ENCODE data around the gene PCBP3.
"Not testable (repeated sequence)": the region's sequence is repeated elsewhere in the genome, so short reads cannot be mapped to it uniquely, and the experiment has no call there.

PCBP3 gene

DNA sequence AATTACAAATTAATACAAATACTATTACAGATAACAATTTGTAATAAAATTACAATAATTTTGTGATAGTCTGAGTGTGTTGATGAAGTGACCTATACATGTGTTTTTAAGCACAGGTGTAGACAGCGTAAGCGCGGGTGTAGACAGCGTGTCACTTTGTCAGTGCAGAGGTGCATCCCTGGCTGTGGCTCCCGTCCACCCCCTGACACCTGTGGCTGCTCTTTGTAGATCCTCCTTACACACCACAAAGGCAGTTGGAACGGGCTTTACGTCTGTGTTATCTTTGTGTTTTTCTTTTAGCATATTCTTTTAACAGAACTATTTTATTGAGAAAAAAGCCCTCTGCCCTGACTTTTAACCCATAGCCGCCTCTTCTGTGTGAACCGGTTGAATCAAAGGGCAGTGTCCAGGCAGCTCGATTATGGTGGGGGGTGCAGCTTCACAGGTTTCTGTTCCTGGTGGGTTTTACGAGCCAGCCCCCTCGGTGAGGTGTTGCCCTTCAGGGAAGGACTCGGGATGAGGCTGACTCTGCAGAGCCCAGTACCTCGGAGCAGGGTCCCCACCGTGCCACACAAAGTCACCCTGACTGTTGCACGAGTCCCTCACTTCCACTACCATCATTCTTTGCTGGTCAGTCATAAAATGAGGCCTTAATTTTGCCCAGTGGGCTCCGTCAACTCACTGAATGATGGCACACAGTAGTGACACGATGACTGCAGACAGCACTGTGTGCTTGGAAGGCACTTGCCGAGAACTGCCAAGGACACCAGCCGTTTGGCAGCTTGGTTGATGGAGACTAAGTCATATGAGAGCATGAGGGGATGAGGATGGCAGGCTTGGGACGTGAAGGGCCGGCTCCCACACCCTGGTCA is 251.6 kb downstream of the PCBP3 start:
- no peak for DNase-seq (ENCODE audit: low read depth)

DNA sequence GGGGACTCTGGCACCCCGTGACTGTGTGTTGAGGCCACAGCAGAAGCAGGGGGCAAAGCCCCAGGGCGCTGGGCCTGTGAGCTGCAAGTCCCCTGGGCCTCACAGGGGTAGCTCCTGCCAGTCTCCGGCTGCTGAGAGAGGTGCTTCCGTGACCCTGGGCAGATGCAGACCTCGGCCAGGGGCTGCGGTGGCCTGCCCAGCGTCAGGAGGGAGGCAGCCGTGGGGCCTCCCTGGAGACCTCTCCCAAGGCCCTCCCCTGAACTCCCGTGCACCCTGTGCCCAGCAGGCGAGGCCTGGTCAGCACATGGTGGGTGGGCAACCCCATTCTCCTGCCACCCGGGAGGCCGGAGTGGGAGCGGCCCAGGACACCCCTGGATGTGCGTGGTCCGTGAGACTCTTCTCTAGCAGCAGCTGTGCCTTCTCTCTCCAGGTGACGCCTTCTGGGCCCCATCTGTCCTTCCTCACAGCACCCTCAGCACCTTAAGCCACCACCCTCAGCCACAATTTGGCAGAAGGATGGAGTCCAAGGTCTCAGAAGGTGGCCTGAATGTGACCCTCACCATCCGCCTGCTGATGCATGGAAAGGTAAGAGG is 252.3 kb downstream of the PCBP3 start:
- DNase-seq (ENCODE audit: low read depth) = no peak

DNA sequence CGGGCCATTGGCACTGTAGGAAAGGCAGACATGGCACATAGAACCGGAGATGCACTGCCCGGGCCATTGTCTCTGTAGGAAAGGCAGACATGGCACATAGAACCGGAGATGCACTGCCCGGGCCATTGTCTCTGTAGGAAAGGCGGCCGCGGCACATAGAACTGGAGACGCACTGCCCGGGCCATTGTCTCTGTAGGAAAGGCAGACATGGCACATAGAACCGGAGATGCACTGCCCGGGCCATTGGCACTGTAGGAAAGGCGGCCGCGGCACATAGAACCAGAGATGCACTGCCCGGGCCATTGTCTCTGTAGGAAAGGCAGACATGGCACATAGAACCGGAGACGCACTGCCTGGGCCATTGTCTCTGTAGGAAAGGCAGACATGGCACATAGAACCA is 252.9 kb downstream of the PCBP3 start:
- not testable (repeated sequence) for DNase-seq (ENCODE audit: low read depth)

DNA sequence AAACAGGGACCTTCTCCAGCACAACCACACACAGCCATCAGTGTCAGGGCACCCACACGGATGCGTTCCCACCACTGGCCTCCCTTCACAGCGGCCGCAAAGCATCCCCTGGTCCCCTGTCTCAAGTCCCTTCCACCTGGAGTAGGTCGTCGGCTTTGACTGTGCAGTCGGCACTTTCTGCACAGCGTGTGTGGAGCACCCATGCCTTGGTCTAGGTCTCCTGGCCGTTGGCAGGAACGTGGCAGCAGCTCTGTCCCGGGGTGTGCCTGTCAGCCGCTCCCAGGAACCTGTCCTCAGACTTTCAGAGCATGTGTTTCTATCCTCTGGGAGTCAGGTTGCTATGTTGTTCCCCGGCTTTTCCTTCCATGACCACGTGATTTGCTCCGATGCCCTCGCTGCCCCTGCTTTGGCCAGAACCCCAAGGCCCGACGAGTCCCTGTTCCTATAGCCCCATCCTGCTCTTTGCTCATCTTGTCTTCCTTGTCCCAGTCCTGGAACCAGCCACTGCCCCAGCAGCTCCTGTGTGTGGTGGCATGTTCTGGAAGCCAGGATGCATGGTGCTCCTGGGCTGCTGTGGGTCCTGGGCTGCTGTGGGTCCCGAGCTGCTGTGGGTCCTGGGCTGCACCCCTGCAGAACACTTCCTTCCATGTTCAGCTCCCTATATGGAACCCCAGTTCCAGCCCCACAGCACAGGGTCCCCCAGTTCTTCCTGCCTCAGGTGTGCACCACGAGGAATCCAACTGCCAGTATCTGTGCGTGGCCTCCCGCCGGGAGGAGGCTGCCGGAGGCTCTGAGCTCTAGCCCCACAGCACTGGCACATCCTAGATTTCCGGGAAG is 253.9 kb downstream of the PCBP3 start:
- DNase-seq (ENCODE audit: low read depth) = no peak

DNA sequence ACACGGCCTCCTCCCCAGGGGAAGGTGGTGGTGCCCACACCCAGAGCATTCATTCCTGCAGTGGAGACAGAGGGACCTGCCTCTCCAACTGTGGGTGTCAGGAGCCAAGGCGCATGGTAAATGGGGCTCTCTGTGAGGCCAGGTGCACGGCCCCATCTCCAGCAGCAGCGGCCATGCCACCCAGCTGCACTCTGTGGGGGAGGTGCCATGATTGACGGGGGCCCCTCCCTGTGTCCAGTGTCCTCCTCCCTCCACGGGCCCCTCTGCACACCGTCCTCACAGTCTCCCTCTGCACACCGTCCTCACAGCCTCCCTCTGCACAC is 254.5 kb downstream of the PCBP3 start:
- DNase-seq (ENCODE audit: low read depth) = no peak

DNA sequence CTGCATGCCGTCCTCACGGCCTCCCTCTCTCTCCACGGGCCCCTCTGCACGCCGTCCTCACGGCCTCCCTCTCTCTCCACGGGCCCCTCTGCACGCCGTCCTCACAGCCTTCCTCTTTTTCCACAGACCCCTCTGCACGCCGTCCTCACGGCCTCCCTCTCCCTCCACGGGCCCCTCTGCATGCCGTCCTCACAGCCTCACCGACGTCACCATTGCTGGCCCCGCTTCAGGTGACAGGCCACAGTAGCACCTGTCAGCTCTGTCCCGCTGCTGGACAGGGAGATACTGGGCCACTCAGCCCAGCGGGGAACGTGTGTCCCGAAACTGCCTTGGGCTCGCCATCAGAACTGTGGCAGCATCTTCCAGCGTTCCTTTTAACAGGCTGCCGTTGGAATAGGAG is 255.3 kb downstream of the PCBP3 start:
- DNase-seq (ENCODE audit: low read depth) = no peak

DNA sequence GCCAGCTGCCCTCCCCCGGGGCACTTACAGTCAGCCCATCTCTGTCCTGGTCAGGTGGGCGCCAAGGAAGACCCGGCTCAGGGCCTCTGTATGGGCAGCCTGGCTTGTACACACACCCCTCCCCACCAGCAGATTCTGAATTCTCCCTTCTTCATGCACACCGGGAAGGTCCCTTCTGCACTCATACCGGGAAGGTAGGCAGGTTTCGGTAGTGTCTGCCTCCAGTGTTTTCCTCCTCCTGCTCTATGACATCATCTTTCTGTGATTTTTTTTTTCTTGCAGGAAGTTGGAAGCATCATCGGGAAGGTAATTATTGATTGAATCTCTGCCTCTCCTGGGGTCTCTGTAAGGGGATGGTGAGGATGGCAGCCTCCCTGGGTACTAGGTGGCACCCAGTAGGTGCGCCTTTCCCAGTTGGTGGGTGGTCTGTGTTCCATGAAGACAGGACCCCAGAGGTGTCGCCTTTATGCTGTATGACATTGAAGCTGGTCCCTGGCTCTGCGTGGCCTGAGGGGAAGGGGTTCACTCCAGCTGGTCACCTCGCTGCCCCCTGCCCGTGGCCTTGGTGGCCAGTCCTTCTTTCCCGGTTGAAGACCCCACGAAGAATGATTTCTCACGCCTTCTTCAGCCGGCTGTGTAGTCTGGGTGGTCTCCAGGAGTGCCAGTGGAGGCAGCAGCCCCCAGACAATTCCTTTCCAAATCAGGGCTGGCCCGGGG is 255.9 kb downstream of the PCBP3 start:
- no peak for DNase-seq (ENCODE audit: low read depth)

DNA sequence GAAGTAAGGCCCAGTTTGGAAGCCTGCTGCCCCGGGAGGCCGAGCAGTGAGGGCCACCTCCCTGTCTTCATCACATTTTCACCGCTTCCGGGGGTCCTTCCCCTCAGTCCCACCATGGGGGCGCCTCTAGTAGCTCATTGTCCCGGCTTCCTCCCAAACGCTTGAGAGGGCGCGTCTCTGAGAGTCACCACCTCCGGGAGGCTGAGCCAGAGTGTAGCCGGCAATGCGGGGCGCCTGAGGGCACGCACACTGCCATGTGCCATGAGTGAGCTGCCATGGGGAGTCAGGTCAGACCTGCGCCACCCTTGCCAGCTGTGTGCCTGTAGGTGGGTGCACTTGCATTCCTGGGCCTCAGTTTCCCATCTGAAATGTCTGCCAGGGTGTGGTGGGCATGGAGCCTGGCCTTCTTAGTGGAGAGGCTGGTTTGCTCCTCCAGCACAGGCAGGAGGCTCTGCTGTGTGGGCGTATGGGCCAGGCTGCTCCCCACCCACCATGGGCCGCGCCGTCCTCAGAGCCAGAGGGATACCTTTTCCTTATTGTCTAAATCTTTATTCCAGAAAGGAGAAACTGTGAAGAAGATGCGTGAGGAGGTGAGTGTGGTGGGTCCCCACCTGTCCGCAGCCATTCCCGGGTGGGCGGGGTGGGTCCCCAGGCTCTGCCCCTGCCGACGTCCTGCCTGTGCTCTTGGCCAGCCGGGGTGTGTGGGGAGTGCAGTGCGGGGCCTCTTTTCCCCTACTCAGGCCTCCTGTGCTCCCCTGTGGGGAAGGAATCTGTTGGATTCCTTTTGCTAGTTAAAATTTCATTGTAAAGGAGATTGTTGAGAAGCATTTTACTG is 256.7 kb downstream of the PCBP3 start:
- no peak for DNase-seq (ENCODE audit: low read depth)

DNA sequence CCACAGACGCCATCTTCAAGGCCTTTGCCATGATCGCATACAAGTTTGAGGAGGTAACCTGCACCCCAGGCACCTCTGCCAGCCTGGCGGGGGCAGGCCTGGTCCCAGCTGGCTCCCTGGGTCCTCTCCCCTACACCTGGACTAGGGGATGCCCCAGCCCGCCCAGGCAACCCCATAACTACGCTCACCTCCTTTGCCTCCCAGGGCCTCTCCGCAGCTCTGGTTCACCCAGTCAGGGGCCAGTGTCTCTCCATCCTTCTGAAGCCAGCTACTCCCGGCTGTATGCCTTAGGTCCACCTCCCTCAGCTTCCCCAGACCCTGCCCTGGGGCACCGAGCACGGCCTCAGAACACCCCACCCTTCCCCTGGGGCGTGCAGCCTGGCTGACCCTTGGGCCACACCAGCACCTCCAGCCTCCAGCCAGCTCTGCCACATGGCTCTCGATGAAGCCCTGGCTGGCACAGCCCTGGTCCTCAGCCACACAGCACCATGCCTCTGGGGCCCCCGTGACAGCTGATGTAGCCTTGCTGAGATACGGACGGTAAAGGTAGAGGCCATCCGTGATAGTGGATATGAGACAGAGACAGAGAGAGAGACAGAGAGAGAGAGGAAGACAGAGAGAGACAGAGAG is 257.7 kb downstream of the PCBP3 start:
- no peak for DNase-seq (ENCODE audit: low read depth)

DNA sequence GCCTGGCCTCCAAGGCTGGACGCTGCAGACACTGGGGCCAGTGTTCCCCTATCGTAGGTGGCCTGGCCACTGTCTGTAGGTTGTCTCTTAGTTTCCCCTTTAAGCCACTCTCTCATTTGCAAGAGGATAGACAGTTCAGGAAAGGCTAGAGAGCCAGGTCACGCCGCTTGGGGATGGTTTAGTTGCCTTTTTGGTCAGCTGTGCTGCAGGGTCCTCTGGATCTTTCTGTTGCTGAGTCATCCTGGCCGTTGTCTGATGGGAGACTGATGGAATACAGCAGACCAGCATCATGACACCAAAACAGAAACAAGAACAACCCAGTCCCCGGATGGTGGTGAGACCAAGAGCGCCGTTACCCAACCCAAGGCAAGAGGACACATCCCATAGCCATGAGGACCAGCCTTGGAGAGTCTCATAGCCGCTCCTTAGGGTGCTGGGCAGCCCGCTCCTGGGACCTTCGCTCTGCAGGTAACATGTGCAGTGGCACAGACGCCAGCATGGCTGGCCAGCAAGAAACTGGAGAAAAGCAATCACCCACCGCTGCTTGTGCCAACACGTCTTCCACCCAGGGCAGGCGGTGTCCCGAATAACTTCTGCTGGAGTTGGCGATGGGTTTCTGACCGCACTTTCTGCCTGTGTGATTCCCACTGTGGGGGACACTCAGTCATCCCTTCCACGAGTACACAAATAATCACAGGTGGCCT is 258.9 kb downstream of the PCBP3 start:
- no peak for DNase-seq (ENCODE audit: low read depth)

DNA sequence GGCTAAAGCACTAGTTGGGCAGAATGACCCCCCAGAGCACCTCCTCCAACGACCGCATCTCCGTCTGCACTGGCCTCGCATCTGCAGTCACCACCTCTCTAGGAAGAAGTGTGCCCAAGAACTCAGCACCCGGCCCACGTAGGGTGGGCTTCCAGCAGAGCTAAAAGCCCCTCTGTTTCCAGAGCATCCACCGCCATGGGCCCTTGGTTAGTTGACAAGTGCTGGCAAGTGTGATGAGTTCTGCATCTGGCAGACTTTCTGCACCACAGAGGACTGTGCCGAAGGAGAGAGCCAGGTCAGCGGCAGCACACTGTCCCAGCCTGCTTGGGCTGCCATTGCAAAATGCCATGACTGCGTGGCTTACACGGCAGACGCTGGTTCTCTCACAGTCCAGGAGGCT is 261.7 kb downstream of the PCBP3 start:
- no peak for DNase-seq (ENCODE audit: low read depth)

DNA sequence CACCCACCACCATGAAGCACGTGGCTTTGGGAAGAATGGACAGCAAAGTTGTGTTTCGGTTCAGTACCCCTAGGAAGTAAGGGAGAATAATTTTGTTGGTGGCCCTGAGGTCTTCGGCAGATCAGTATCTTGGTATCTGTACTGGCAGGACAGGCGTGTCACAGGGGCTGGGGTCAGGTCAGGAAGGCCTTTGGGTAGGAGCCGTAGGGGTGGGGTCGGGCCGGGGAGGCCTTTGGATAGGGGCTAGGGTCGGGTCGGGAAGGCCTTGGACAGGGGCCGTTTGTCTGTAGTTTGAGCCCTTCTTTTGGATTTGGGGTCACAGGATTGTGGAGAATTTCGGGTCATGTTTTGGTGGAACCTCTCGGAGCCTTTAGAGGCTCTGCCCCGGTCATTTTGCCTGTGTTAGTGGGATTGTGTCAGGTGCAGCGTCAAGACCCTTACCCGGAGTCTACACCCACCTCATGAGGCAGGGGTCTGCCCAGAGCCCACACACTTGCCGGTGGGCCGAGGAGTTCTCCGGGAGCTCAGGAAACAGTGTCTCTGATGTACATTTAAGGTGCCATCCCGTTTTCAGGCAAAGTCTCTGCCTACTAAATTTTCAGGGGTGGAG is 262.8 kb downstream of the PCBP3 start:
- no peak for DNase-seq (ENCODE audit: low read depth)

DNA sequence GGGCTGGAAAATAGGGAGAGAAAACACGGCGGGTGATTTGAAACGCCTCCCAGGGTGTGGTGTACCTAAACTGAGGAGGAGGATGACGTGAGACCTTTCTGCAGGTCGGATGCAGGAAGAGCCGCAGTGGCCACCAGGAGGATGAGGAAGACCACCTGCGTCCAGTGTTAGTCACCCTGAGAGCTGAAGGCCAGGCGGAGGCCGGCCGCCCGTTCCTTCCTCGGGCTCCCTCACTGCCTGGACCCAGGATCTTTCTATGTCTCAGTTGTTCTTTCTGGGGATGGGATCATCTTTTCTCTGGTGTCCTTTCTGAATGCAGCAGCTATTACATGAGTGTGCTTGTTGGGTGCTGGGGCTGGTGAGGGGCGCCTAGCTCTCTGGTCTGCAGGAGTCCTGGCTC is 263.3 kb downstream of the PCBP3 start:
- no peak for DNase-seq (ENCODE audit: low read depth)

DNA sequence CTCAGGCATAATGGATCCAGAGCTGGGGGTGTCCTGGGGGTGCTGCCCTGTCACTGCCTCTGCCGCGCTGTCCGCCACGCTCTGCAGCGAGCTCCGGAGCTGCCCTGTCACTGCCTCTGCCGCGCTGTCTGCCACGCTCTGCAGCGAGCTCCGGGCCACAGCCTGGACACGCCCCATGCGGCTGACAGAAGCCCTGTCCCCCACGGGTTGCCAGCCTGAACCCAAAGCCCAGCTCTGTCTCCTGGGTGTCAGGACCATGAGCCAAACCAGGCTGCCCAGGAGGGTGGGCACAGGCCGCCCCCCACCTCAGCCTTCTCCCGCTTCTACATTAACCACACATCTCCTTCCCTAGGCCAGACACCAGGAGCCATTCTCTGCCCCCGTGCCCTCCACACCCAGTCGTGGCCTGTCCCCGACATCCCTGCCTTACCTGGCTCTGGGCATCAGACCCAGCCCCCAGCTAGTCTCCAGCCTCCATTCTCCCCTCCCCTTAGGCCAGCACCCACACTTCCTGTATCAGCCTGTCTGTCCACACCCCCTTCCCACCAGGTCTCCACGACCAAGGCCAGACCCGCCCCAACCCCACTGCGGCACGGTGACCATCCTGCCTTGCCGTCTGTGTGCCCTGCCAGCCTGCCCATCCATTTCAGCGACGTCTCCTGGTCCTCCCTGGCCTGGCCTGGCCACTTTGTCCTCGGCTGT is 265.2 kb downstream of the PCBP3 start:
- DNase-seq (ENCODE audit: low read depth) = no peak

DNA sequence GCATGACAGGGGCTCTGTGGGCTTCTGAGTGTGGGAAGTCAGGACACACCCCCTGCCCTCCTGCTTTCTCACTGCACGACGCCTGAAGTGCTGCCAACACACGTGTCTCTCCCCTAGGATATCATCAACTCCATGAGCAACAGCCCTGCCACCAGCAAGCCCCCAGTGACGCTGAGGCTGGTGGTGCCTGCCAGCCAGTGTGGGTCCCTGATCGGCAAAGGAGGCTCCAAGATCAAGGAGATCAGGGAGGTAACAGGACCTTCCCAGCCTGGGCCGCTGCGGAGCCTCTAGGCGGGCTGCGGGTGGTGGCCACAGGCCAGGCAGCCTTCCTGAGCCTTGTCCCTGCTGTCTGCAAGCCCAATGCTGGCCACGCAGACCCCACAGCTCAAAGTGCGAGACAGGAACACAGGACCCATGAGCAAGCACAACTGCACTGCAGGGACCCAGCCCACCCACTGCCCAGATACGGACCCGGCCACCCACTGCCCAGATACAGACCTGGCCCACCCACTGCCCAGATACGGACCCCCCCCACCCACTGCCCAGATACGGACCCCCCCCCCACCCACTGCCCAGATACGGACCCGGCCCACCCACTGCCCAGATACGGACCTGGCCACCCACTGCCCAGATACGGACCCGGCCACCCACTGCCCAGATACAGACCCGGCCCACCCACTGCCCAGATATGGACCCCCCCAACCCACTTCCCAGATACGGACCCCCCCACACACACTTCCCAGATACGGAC is 265.9 kb downstream of the PCBP3 start:
- no peak for DNase-seq (ENCODE audit: low read depth)

DNA sequence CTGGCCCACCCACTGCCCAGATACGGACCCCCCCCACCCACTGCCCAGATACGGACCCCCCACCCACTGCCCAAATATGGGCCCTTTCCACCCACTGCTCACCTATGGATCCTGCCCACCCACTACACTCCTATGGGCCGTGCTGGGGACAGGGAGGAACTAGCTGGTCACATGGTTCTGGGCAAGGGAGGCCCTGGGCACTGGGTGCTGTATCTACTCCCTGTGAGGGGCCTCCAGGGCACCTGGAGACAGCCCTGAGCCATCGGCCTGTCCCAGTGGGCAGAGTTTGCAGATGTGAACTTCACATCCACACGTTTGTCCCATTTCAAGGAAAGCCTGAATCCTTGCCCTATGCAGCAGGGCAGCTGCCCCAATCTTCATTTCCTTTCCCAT is 266.6 kb downstream of the PCBP3 start:
- DNase-seq (ENCODE audit: low read depth) = no peak

DNA sequence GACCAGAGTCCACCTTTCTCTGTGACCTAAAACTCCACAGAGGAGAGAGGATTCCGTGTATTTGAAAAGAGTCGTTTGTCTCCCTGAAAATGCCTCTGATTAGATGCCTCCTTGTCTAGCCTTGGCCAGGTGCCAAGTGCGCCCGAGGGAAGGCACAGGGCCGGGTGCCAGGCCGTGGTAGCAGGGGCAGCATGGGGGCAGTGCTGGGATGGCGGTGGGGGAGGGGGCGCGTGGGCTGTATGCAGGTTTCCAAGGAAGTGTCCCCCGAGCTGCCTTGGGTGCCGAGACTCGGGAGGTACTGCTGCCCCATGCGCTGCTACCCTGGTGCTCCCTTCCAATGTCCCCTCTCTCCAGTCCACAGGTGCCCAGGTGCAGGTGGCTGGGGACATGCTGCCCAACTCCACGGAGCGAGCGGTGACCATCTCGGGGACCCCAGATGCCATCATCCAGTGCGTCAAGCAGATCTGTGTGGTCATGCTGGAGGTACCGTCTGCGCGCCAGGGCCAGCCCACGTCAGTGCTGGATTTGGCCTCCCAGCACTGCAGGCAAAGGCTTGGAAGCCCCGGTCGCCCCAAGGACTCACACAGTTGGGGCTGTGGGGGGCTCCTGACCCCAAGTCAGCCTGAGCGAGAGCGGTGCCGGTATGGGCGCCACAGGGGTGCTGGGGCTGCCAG is 267.2 kb downstream of the PCBP3 start:
- no peak for DNase-seq (ENCODE audit: low read depth)

DNA sequence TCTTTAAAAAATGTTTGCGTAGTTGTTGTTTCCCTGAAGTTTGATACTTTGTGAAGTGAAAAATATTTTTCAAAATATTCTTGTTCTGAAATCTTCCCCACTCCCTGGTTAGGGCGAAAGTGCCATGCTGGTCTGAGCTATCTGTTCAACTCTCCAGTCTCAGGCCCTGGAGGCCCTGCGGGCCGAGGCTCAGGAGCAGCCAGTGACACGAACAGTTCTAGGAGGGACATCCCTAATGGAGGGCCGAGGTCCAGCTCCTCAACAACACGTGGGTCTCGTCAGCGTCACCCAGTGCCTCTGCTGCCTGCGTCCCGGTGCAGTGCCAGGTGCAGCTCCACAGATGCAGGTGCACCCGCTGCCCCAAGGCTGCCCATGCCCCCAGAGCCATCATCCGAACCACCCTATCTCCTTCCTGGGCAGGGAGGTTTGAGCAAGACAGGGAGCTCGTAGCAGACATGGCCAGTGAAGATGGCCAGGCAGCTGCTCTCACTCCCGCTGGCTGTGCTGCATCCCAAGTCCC is 268.3 kb downstream of the PCBP3 start:
- DNase-seq (ENCODE audit: low read depth) = no peak

Measured in T-helper 22 cell (primary cell).